Neutrophil (primary cell): ENCODE results near the gene CRYBA4.
A peak's percentile ranks its signal among the peaks of the same experiment; 100 is the strongest.

Experiments
- H3K27ac ChIP-seq: fragments of 200-600 bp; sonication (generic); 2 replicates; pipeline ENCODE4 v1.5.1; 2016; ENCODE audit warnings: mild to moderate bottlenecking, moderate library complexity
- H3K27me3 ChIP-seq: fragments of 200-600 bp; sonication (generic); 2 replicates; pipeline ENCODE4 v1.6.0; 2016; ENCODE audit warnings: mild to moderate bottlenecking
- H3K36me3 ChIP-seq: fragments of 200-600 bp; sonication (generic); 2 replicates; pipeline ENCODE4 v1.5.1; 2017
- H3K4me1 ChIP-seq, 2 experiments: fragments of 200-600 bp in 1 of 2; sonication (generic) in 1 of 2; 1 replicate in 1 of 2; 2 replicates in 1 of 2; pipeline versions ENCODE4 v1.5.1 to v1.6.1; 2013 to 2016; ENCODE audit warnings: low read depth in 1 of 2, low read length in 1 of 2, mild to moderate bottlenecking in 1 of 2, moderate library complexity in 1 of 2; ENCODE audit not compliant: control insufficient read depth in 1 of 2, insufficient read depth in 1 of 2
- H3K4me3 ChIP-seq, 2 experiments: fragments of 200-600 bp in 1 of 2; sonication (generic) in 1 of 2; 1 replicate in 1 of 2; 2 replicates in 1 of 2; pipeline ENCODE4 v1.5.1; 2013 to 2016; ENCODE audit warnings: low read depth in 1 of 2, low read length in 1 of 2, mild to moderate bottlenecking in 1 of 2, moderate library complexity in 1 of 2
- H3K9me3 ChIP-seq: fragments of 200-600 bp; sonication (generic); 2 replicates; pipeline ENCODE4 v1.5.1; 2016
- CTCF ChIP-seq: fragments of 200-600 bp; sonication (generic); IDR thresholded peaks from 2 replicates; pipeline ENCODE4 v1.5.1; 2016; ENCODE audit warnings: antibody characterized with exemption

CRYBA4 gene

GRCh38 chr22:26650722-26651421 lies 29.1 kb downstream of the CRYBA4 start:
- Histone ChIP-seq H3K27ac (no peak overlapping the region), H3K9me3 (no peaks in the 10 kb centered on the region), H3K4me3 (no peak overlapping the region), H3K27me3 (no peaks in the 10 kb centered on the region), H3K36me3 (no peaks in the 10 kb centered on the region), H3K4me1 (peaks cover 48 to 52% of the 10 kb centered on the region in 2 experiments)
- no peak for TF ChIP-seq CTCF

- H3K9me3 ChIP-seq: no peaks in the 10 kb centered on the region
- H3K27ac ChIP-seq: no peak overlapping the region
- H3K36me3 ChIP-seq: no peaks in the 10 kb centered on the region
- H3K4me3 ChIP-seq: no peak overlapping the region
- peaks cover 51 to 52% of the 10 kb centered on the region in 2 experiments for H3K4me1 ChIP-seq
- no peak for TF ChIP-seq CTCF
- peaks cover 4% of the 10 kb centered on the region for H3K27me3 ChIP-seq
These were observed 30.1 kb downstream of the CRYBA4 start for GRCh38 chr22:26651815-26652214.

DNA sequence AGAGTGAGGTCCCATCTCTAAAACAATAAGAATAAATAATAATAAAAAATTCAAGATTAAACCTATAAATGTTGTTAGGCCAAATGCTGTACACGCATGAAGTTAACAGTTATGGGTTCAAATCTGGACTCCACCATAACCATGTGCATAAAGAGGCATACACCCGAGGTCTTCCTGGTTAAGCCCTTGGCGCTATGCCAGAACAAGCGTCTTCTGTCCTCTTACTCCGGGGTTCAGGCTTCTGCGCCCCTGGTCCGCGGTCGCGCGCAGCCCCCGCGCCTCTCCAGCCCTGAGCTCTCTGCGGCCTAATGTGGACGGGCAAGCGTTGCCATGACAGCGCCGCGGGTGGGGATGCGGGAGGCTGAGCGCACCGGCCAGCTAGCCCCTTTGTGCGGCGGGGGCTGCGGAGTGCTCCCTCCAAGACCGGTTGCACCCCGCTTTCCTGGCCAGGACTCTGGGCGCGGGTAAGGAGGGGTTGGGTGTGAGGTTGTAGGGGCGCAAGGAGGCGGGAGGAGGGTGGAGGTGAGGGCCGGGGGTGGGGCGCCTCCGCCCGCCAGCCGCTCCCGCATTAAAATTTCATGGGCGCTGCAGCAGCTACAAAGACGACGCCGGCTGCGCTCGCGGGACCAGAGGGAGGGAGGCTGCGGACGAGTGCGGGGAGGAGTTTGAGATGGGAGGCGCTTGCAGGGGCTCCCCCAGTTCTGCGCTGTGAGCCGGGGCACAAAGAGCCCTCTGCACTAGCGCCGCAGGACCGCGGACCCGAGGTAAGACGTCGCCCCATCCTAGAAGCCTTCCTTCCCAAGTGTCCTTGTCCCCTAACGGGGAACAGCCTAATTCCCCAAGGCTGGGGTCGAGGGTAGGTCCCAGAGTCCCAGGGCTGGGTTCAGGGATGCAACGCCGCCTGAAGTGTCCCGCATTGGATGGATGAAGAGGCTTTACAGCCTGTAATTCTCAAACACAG lies 35.4 kb downstream of the CRYBA4 start, which contains the start of gene MIAT:
TSS of gene MIAT (plus strand) at position 698 of the 961 bp plus-strand sequence.
- Histone ChIP-seq H3K27me3 (peaks cover 22% of the 10 kb centered on the region), H3K36me3 (no peaks in the 10 kb centered on the region), H3K4me1 (peaks cover 59 to 60% of the 10 kb centered on the region in 2 experiments), H3K9me3 (no peaks in the 10 kb centered on the region), H3K27ac (peak within 1 kb of the TSS; percentile 67), H3K4me3 (peak within 1 kb of the TSS; percentile 65 to 68)
- no peak for TF ChIP-seq CTCF

DNA sequence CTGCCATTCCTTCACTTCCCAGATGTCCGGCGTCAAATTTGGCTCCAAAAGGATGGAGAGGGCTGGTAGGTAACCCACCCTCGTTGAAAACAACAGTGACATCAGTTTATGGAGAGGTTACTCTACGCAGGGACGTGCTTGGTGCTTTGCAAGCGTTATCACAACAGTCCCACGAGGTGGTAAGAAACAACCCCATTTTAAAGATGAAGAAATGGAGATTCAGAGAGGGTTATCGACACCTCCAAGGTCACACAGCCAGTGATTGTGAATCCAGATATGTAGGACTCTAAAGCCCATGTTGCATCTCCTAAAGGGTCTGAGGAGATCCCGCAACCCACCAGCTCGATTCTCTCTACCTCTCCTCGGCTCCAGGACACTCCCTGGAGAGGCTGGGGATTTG lies 36.4 kb downstream of the CRYBA4 start:
- no peak for TF ChIP-seq CTCF
- peak overlapping the region; percentile 67 for H3K27ac ChIP-seq
- no peaks in the 10 kb centered on the region for H3K9me3 ChIP-seq
- H3K36me3 ChIP-seq: no peaks in the 10 kb centered on the region
- H3K27me3 ChIP-seq: peaks cover 22% of the 10 kb centered on the region
- peaks cover 59 to 60% of the 10 kb centered on the region in 2 experiments for H3K4me1 ChIP-seq
- H3K4me3 ChIP-seq: peak overlapping the region; percentile 65 to 68

- Histone ChIP-seq H3K4me3 (peak overlapping the region; percentile 65 to 68), H3K27ac (peak overlapping the region; percentile 67), H3K27me3 (peaks cover 22% of the 10 kb centered on the region), H3K36me3 (no peaks in the 10 kb centered on the region), H3K4me1 (peaks cover 59 to 60% of the 10 kb centered on the region in 2 experiments), H3K9me3 (no peaks in the 10 kb centered on the region)
- TF ChIP-seq CTCF: no peak
These were observed 37.1 kb downstream of the CRYBA4 start for GRCh38 chr22:26658671-26659478.
